Astrocyte (in vitro differentiated cells and primary cell): Measurements from ENCODE around the gene CDH23. TPM values are rescaled to one million over a fixed set of nuclear protein-coding genes. Genes with fewer than 3 reads are reported as not detected.

Experiments used
- DNase-seq: peaks from one replicate; pipeline ENCODE4 v3.0.0-alpha.2; 2010; ENCODE audit warnings: low read depth
- FAIRE-seq: peaks from 2 replicates; lab custom pipeline; 2011; peaks lifted over from hg19 to GRCh38; lab: Jason Lieb, UNC
- H2AFZ ChIP-seq: 2 replicates; pipeline ENCODE4 v1.6.0; 2012; ENCODE audit warnings: low read depth, low read length, inconsistent platforms
- H3K27ac ChIP-seq: 2 replicates; pipeline ENCODE4 v1.5.1; 2011; ENCODE audit warnings: low read depth, low read length, inconsistent platforms
- H3K27me3 ChIP-seq: 2 replicates; pipeline ENCODE4 v1.6.0; 2011; ENCODE audit warnings: low read length, inconsistent platforms; ENCODE audit not compliant: insufficient read depth
- H3K36me3 ChIP-seq: 2 replicates; pipeline ENCODE4 v1.5.1; 2011; ENCODE audit warnings: low read length, inconsistent platforms; ENCODE audit not compliant: insufficient read depth
- H3K4me1 ChIP-seq: 2 replicates; pipeline ENCODE4 v1.5.1; 2011; ENCODE audit warnings: low read length, inconsistent platforms; ENCODE audit not compliant: insufficient read depth
- H3K4me2 ChIP-seq: 2 replicates; pipeline ENCODE4 v1.6.0; 2012; ENCODE audit warnings: low read length, inconsistent platforms
- H3K4me3 ChIP-seq: 2 replicates; pipeline ENCODE4 v1.5.1; 2011; ENCODE audit warnings: low read depth, mild to moderate bottlenecking, low read length, inconsistent platforms; ENCODE audit not compliant: insufficient read depth
- H3K79me2 ChIP-seq: 2 replicates; pipeline ENCODE4 v1.6.0; 2012; ENCODE audit warnings: mild to moderate bottlenecking, low read length, inconsistent platforms; ENCODE audit not compliant: insufficient read depth
- H3K9ac ChIP-seq: 2 replicates; pipeline ENCODE4 v1.6.0; 2012; ENCODE audit warnings: mild to moderate bottlenecking, low read length, inconsistent platforms
- H3K9me3 ChIP-seq: 2 replicates; pipeline ENCODE4 v1.5.1; 2012; ENCODE audit warnings: low read depth, mild to moderate bottlenecking, low read length, inconsistent platforms; ENCODE audit not compliant: insufficient read depth
- H4K20me1 ChIP-seq: 2 replicates; pipeline ENCODE4 v1.6.0; 2012; ENCODE audit warnings: low read length, inconsistent platforms; ENCODE audit not compliant: insufficient read depth
- H3K27ac Mint-ChIP-seq: one replicate; pipeline ENCODE4 v1.8.0; 2021; ENCODE audit warnings: mild to moderate bottlenecking, mixed read lengths; ENCODE audit not compliant: unreplicated experiment
- H3K27me3 Mint-ChIP-seq: one replicate; pipeline ENCODE4 v1.8.0; 2021; ENCODE audit warnings: low read depth, mixed read lengths; ENCODE audit not compliant: unreplicated experiment
- H3K36me3 Mint-ChIP-seq: one replicate; pipeline ENCODE4 v1.8.0; 2021; ENCODE audit warnings: low read depth, mixed read lengths; ENCODE audit not compliant: unreplicated experiment
- H3K4me1 Mint-ChIP-seq: one replicate; pipeline ENCODE4 v1.8.0; 2021; ENCODE audit warnings: low read depth, mixed read lengths; ENCODE audit not compliant: unreplicated experiment
- H3K4me3 Mint-ChIP-seq: one replicate; pipeline ENCODE4 v1.8.0; 2021; ENCODE audit warnings: mild to moderate bottlenecking, moderate library complexity, mixed read lengths; ENCODE audit not compliant: unreplicated experiment
- H3K9me3 Mint-ChIP-seq: one replicate; pipeline ENCODE4 v1.8.0; 2021; ENCODE audit warnings: mild to moderate bottlenecking, mixed read lengths; ENCODE audit not compliant: unreplicated experiment
- EZH2 ChIP-seq: IDR thresholded peaks from 2 replicates; pipeline ENCODE4 v1.6.1; 2012; ENCODE audit warnings: mild to moderate bottlenecking, low read length, inconsistent platforms; ENCODE audit not compliant: insufficient read depth
- total RNA-seq: library from RNA; stranded (reverse); gene quantifications from 2 replicates; pipeline ENCODE4 v1.2.1, GENCODE V29; 2021
- TF ChIP-seq, protein P1 (sequence below): IDR thresholded peaks from 2 replicates; pipeline ENCODE4 v1.5.1; 2011; ENCODE audit warnings: low read depth, mild to moderate bottlenecking, inconsistent platforms, low read length, moderate library complexity; ENCODE audit not compliant: insufficient read depth

The CDH23 gene
- total RNA-seq, 1 donor from 2014 or later = not detected

DNA sequence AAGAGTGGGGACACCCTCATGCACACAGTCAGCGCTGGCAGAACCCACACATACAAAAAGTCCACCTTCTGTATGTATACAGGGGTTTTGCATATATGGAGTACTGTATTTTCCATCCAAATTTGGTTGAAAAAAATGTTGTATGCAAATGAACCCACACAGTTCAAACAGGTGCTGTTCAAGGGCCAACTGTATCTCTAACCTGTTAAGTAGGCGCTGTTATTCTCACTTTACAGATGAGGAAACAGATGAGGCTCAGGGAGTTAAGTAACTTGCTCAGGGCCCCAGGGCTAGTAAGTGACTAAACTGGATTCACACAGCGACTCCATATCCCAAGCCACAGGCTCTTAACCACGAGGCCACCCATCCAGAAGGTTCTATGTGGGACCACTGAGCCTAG lies 252.9 kb downstream of the CDH23 start:
- Mint-ChIP-seq H3K4me3 (no peak overlapping the region), H3K27ac (no peak overlapping the region), H3K9me3 (no peaks in the 10 kb centered on the region), H3K4me1 (peaks cover 6% of the 10 kb centered on the region), H3K27me3 (peaks cover 58% of the 10 kb centered on the region), H3K36me3 (no peaks in the 10 kb centered on the region)
- Histone ChIP-seq H2AFZ (no peak overlapping the region), H3K27me3 (peaks cover 11% of the 10 kb centered on the region), H3K4me2 (no peak overlapping the region), H3K4me3 (no peak overlapping the region), H3K27ac (no peak overlapping the region), H4K20me1 (no peaks in the 10 kb centered on the region), H3K9ac (no peak overlapping the region), H3K9me3 (no peaks in the 10 kb centered on the region), H3K4me1 (no peaks in the 10 kb centered on the region), H3K36me3 (no peaks in the 10 kb centered on the region), H3K79me2 (no peaks in the 10 kb centered on the region)
- FAIRE-seq (no peak), DNase-seq (no peak)
- TF ChIP-seq EZH2 = no peak
- TF ChIP-seq, protein P1, sequence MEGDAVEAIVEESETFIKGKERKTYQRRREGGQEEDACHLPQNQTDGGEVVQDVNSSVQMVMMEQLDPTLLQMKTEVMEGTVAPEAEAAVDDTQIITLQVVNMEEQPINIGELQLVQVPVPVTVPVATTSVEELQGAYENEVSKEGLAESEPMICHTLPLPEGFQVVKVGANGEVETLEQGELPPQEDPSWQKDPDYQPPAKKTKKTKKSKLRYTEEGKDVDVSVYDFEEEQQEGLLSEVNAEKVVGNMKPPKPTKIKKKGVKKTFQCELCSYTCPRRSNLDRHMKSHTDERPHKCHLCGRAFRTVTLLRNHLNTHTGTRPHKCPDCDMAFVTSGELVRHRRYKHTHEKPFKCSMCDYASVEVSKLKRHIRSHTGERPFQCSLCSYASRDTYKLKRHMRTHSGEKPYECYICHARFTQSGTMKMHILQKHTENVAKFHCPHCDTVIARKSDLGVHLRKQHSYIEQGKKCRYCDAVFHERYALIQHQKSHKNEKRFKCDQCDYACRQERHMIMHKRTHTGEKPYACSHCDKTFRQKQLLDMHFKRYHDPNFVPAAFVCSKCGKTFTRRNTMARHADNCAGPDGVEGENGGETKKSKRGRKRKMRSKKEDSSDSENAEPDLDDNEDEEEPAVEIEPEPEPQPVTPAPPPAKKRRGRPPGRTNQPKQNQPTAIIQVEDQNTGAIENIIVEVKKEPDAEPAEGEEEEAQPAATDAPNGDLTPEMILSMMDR = no peak

DNA sequence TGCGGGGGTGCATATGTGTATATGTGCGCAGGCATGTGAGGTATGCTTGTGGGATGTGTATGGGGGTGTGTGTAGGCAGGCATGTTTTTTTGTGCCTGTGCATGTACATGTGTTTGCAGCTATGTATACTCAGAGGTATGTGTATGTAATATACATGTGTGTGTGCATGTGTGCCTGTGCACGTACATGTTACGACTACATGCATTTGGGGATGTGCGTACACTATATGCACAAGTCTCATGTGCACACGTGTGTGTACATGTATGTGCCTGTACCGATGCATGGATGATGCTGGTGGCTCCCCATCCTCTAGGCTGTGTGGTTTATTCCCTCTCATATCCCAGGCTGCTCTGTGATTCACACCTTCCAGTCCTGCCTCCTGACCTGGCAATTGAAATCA lies 253.7 kb downstream of the CDH23 start:
- no peak for FAIRE-seq
- no peaks in the 10 kb centered on the region for H3K36me3 ChIP-seq
- H3K27ac Mint-ChIP-seq = no peak overlapping the region
- peaks cover 6% of the 10 kb centered on the region for H3K4me1 Mint-ChIP-seq
- TF ChIP-seq EZH2 = no peak
- TF ChIP-seq, protein P1 = no peak
- H3K4me3 ChIP-seq = no peak overlapping the region
- no peaks in the 10 kb centered on the region for H3K36me3 Mint-ChIP-seq
- H4K20me1 ChIP-seq = no peaks in the 10 kb centered on the region
- no peak overlapping the region for H3K4me2 ChIP-seq
- no peaks in the 10 kb centered on the region for H3K79me2 ChIP-seq
- H3K9me3 Mint-ChIP-seq = no peaks in the 10 kb centered on the region
- no peaks in the 10 kb centered on the region for H3K9me3 ChIP-seq
- no peak overlapping the region for H3K9ac ChIP-seq
- no peak overlapping the region for H2AFZ ChIP-seq
- no peak for DNase-seq
- peaks cover 59% of the 10 kb centered on the region for H3K27me3 Mint-ChIP-seq
- H3K27me3 ChIP-seq = peaks cover 11% of the 10 kb centered on the region
- no peak overlapping the region for H3K4me3 Mint-ChIP-seq
- H3K27ac ChIP-seq = no peak overlapping the region
- no peaks in the 10 kb centered on the region for H3K4me1 ChIP-seq

DNA sequence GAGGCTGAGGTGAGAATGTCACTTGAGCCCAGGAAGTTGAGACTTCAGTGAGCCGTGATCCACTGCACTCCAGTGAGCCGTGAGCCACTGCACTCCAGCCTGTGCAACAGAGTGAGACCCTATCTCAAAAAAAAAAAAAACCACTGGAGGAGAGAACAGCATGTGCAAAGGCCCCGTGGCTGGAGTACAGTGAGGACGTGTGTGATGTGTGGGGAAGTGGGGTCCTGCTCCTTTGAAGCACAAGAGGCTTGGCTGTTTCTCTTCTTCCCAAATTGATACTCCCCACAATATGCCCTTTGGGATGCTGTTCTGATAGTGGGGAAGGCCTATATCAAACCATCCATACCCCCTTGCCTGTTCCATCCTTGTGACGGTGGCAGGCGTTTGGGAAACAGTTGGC lies 254.7 kb downstream of the CDH23 start:
- Mint-ChIP-seq H3K36me3 (no peaks in the 10 kb centered on the region), H3K27ac (no peak overlapping the region), H3K9me3 (no peaks in the 10 kb centered on the region), H3K27me3 (peaks cover 57% of the 10 kb centered on the region), H3K4me1 (peaks cover 6% of the 10 kb centered on the region), H3K4me3 (no peak overlapping the region)
- Histone ChIP-seq H3K27ac (no peak overlapping the region), H2AFZ (no peak overlapping the region), H3K4me3 (no peak overlapping the region), H3K27me3 (peaks cover 9% of the 10 kb centered on the region), H3K9ac (no peak overlapping the region), H3K4me1 (no peaks in the 10 kb centered on the region), H3K4me2 (no peak overlapping the region), H3K36me3 (no peaks in the 10 kb centered on the region), H3K79me2 (no peaks in the 10 kb centered on the region), H3K9me3 (no peaks in the 10 kb centered on the region), H4K20me1 (no peaks in the 10 kb centered on the region)
- TF ChIP-seq, protein P1 = no peak
- TF ChIP-seq EZH2 = no peak
- FAIRE-seq = no peak
- DNase-seq = no peak
